Brain pericyte (primary cell): Measurements from ENCODE around the gene OR8D4.
"Not testable (repeated sequence)": the region's sequence is repeated elsewhere in the genome, so short reads cannot be mapped to it uniquely, and the experiment has no call there.

Experiments used
- DNase-seq: peaks from one replicate; pipeline ENCODE4 v3.0.0-alpha.2; 2012; ENCODE audit warnings: low read depth, low spot score

OR8D4 gene

DNA sequence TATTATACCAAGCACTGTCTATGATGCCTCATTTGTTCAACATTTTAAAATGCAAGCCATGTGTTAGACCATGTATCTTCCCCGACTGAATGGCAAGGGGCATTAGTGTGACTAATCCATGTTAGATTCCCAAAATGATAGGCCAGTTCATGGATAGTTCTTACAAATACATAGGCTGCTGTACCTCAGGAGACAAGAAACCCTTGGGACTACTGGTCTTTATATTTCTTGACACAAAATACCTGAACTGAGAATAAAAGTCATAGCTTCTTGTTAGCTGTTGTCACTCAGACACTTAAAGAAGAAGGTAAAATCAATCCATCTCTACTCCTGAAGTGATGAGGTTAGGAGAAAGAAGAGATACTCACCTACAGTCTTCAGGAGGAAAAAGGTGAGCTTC, at the start of gene OR8D4:
OR8D4 (plus strand) TSS at position 301 of the 400 bp plus-strand sequence. CDS start 4,265 bp downstream, outside the sequence.
- DNase-seq: no peak

DNA sequence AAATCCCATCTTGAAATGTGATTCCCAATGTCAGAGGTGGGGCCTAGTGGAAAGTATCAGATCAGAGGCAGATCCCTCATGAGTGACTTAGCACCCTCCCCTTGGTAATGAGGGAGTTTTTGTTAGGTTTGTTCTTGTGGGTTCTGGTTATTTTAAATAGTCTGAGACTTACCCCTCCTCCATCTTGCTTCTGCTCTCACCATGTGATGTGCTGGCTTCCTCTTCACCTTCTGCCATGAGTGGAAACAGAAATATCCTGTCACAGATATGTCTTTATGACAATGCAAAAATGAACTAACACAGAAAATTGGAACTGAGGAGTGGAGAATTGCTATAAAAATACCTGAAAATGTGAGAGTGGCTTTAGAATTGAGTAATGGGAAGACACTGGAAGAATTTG, 49.6 kb upstream of the OR8D4 start:
- DNase-seq: no peak

DNA sequence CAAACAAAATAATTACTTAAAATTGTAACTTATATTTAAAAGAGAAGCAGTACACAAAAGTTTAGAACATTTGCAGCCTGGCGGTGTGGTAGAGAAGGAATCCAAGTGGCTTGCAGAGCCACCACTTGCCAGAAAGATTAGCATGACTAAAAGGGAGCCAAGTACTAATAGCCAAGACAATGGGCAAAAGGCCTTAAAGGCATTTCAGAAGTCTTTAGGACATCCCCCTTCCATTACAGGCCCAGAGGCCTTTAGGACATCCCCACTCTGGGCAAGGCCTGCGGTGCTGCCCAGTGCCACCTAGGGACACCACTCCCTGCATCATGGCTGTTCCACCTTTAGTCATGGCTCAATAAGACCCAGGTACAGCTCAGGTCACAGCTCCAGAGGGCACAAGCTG, 48.9 kb upstream of the OR8D4 start:
- DNase-seq: no peak

DNA sequence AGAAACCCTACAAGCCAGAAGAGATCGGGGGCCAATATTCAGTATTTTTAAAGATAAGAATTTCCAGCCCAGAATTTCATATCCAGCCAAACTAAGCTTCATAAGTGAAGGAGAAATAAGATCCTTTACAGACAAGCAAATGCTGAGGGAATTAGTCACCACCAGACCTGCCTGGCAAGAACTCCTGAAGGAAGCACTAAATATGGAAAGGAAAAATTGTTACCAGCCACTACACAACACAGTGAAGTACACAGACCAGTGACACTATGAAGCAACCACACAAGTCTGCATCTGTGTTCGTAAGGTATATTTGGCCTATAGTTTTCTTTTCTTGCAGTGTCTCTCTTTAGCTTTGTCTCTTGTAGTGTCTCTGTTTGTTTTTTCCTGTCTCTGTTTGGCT, 45.5 kb upstream of the OR8D4 start:
- no peak for DNase-seq

DNA sequence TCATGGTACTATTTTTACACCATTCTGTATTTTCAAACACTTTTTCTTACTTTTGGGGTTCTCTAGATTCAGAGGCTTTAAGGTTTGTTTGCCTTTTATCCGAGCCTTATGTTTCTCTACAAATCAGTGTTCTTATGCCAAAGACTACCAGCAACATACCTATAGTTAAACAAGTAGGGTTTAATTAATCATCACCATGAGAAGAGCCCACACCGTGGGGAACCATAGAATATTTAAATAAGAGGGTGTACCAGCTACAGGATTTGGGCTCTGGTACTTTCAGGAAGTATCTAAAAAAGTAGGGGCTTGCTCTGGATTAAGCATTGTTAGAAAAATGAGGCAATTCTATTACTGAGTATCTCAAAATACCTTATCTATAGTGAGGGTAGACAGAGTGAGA, 42.2 kb upstream of the OR8D4 start:
- DNase-seq: no peak

DNA sequence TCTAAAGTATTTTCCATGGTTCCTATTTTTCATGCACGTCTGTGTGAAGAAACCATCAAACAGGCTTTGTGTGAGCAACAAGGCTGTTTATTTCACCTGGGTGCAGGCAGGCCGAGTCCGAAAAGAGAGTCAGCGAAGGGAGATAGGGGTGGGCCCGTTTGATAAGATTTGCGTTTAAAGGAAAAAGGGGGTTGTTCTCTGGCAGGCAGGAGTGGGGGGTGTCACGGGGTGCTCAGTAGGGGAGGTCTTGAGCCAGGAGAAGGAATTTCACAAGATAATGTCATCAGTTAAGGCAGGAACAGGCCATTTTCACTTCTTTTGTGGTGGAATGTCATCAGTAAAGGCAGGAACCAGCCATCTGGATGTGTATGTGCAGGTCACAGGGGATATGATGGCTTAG, 36.7 kb upstream of the OR8D4 start:
- not testable (repeated sequence) for DNase-seq

DNA sequence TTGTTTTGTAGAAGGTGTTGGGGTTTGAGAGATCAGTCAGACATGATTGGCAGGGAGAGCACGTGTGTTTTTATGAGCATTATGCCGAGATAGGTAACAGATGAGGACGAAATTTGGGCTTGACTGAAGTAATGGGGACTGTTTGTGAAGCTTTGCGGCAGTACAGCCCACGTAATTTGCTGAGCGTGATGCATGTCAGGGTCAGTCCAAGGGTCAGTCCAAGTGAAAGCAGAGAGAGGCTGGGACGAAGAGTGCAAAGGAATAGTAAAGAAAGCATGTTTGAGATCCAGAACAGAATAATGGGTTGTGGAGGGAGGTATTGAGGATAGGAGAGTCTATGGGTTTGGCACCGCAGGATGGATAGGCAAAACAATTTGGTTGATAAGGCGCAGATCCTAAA, 34.2 kb upstream of the OR8D4 start:
- not testable (repeated sequence) for DNase-seq

DNA sequence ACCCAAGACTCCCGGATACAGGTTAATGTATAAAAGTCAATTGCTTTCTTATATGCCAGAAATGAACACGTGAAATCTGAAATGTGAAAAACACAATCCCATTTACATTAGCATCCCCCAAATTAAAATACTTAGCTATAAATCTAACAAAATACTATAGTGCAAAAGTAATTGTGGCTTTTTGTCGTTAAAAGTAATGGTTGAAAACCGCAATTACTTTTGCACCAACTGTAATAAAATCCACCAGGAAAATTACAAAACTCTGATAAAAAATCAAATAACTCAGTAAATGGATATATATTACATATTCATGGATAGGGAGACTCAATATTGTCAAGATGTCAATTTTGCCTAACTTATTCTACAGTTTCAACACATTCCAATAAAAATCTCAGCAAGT, 21.1 kb upstream of the OR8D4 start:
- DNase-seq: no peak

DNA sequence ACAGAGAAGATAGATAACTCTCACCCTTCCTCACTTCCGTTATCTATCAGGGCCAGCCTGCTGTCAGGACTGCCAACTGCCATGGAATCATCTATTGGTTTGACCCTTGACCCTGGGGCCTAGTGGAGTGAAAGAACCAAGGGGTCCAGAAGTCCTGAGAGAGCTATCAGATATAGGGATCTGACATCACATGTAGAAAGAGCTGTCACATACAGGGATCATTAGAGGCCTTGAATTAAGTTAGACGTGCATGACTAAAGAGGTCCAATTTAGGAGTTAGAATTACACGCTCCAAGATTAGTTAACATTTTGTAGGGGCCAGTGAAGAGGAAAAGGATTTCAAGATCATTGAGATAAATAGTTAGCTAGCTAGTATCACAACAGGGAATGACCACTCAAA, 16.4 kb upstream of the OR8D4 start, which contains the start of gene TMEM225:
TMEM225 (minus strand) TSS at position 101 of the 400 bp plus-strand sequence. CDS start 245 bp downstream, outside the sequence.
- no peak for DNase-seq

DNA sequence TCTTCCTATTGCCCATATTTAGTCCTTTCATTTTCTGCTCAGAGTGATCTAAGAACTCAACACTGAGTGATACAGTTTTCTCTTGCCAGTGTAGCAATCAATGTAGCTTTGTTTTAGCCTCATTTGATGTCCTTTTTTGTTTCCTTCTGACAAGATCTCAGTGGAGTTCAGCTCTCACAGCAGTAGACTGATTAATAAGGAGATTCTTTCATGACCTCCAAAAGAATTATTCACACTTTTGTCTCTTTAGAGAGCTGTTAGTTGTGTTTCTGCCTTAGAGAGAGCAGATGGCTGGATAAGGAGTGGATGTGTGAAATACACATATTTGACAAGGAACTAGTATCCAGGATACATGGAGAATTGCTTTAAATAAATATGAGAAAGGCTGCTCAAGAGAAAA, 9.9 kb upstream of the OR8D4 start:
- no peak for DNase-seq

DNA sequence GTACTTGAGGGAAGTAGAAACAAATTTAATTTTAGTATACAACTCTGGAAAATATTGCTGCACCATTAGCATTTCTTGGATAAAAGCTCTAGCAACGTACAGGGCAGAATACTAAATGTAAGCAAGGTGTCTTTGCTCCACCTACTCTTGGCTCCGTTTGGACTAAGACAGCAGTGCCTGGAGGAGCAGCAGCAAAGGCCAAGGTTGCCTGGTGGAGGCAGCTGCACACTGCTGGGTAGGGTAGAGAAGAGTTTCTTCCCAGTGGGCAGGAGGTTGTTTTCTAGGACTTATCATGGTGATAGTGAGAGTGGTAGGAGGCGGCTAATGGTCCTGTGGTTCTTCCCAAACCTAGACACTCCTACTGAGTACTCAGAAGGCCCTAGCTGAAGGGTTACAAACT, 2.2 kb upstream of the OR8D4 start:
- no peak for DNase-seq

DNA sequence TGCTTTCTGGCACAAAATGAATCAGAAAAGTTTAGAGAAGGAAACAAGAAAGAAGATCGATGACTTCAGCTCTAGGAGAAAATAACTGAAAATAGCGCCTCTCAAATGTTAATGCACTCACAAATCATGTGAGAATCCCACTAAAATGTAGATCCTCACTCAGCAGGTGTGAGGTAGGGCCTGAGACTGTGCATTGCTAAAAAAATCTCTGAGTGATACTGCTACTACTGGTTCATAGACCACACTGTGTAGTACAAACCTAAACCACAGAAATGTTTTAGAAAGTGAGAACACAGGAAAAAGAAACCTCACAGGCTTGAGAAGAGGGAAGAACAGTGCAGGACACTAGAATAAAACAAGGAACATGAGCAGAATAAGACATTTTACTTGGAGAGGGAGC, 2.0 kb downstream of the OR8D4 start:
- no peak for DNase-seq

DNA sequence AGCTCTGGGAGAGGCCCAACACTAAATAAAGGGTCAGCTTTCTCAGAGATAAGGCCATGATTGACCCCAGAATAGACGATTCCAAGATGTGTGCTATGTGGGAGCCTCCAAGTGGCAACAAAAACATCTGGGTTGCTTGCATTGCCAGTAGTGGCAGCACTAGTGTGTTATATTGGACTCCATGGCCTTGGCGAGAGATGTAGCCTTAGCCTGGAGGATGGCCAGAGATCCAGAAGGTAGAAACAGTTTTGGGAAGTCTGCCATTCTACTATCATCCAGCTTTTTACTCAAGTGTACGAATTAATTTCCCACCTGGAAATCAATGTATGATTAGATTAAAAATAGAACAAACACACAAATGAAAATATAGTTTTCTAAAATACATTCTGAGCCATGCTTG, 3.0 kb downstream of the OR8D4 start:
- no peak for DNase-seq

DNA sequence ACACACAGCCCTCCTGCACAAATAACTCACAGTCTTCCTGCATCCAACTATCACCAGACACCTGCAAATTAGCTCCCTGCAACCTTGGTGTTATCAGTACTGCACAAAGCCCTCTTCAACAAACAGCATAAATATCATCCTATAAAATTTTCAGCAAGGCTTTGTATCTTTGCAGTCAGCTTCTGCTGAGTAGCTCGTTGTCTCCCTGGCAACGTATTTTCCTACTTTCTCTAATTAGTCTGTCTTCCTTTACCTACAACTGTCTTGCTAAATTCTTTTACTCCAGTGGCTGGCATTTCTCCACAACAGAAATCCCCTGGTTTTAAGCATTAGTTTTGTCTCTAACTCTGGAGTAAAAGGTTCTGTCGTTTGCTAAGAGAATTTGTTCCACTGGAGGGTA, 3.9 kb downstream of the OR8D4 start:
- no peak for DNase-seq

DNA sequence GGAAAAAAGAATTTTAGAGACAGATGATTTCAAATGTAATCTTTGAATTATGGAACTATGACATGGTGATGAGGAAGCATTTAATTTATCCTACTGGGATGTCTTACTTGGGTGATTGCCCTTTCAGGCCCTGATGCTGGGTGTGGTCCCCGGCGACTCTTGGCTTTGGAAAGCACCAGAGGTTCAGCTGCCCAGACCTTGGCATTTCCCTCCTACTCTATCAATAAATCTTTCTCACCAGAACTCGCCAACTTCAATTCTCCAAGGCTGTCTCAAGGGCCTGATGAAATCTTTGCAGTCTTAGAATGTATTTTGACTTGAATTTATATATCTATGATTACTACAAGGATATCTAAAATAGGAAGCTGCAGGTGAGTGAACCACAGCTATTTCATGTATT, 19.0 kb downstream of the OR8D4 start:
- DNase-seq: no peak

DNA sequence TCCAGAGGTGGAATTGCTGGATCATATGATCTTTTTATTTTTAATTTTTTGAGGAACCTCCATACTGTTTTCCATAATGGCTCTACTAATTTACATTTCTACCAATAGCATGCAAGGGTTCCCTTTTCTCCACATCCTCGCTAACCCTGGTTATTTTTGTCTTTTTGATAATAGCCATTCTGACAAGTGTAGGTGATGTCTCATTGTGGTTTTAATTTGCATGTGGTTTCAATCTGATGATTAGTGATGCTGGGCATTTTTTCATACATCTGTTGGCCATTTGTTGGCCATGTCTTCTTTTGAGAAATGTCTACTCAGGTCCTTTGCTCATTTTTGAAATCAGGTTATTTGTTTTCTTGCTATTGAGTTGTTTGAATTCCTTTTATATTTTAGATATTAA, 22.1 kb downstream of the OR8D4 start:
- DNase-seq: no peak

DNA sequence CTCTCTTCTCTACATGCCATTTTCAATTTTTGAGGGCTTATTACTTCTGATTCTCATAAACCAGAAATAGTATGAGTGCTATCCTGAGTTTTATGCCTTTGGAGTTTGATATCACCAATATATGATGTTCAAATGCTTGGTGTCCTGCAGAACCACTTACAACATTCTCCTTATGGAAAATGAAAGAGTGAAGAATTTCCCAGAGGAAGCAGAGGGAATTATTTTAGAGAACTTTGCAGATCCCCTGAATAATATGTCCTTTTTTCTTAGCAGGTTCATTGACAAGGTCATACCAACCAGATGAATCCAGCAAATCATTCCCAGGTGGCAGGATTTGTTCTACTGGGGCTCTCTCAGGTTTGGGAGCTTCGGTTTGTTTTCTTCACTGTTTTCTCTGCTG, 37.4 kb downstream of the OR8D4 start, which contains the start of gene OR4D5:
OR4D5 (plus strand) TSS at position 301 of the 400 bp plus-strand sequence; CDS start at position 301, 0 bp downstream.
- DNase-seq: no peak

DNA sequence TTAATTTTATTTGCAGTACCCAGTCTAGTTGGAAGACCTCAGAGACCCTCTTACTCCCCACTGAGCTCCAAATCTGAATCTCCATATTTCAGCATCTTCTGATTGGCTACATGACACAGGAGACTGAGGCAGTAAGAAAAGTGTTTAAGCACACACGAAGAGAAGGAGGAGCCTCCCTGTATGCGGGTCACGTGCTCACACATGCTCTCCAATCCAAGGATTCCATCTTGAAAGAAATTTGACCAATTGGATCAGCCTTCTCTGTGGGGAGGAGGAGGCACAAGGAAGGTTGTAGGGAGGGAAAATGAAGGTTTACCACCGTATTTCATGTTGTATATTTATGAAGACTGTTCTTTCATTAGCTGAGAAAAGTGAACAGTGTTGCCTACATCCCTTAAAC, 40.4 kb downstream of the OR8D4 start:
- DNase-seq: no peak

DNA sequence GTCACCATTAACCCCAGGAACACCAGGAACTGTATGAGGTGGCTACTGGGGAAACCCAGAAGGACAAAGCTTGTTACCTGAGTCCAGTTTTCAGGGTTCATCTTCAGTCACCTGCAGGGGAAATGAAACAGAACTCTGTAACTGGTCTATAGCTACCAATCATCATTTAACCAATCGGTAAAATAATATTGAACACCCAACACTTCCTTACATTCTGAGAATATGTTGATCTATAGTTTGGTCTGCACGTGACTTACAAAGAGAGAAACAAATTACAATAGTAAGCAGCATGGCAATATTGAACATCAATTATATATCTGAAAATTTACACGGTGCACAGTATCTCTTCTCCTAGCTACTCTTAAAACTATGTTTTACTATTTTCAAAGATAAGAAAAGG, 41.8 kb downstream of the OR8D4 start, which contains the start of gene OR6T1:
OR6T1 (minus strand) TSS at position 101 of the 400 bp plus-strand sequence; CDS start at position 101, 0 bp downstream.
- DNase-seq: no peak

DNA sequence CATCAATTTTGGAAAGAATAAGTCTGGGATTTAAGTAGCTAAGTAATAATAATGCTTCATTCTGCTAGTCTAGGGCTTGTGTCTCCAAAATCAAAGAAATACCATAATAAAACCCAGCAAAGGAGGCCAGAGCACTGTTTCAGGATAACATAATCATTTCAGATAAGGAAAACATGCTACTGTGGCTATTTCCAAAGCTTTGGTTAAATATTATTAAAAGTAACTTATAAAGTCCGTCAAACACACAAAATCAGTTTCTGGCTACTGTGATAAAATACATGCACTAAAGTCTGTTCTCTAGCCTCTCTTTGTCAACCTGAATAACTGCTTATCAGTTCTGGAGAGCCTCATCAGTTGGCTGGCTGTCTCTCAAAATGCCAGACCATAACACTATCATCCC, 43.2 kb downstream of the OR8D4 start:
- DNase-seq: no peak

DNA sequence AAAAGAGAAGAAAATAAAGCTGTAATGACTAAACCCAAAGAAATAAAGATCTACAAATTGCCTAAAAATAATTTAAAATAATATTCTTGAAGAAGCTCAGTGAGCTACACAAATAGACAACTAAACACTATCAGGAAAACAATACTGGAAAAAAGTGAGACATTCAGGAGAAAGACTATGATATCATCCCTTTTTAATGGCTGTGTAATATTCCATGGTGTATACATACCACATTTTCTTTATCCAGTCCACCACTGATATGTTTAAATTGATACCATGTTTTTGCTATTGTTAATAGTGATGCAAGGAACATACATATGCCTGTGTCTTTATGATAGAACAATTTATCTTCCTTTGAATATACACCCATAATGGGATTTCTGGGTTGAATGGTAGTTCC, 54.8 kb downstream of the OR8D4 start:
- no peak for DNase-seq
